Measurements from ENCODE around the gene ZNF880.
"Not testable (repeated sequence)": the region's sequence is repeated elsewhere in the genome, so short reads cannot be mapped to it uniquely, and the experiment has no call there.

The ZNF880 gene

GRCh38 chr19:52369559-52370340 is at the start of gene ZNF880:
Gene ZNF880, plus strand, starts transcription at chr19:52369923. Its CDS starts 43 bp downstream, at chr19:52369966.
- peak; percentile 94 for DNase-seq

- no peak for DNase-seq
Observed at GRCh38 chr19:52322429-52322828, 47.3 kb upstream of the ZNF880 start.

GRCh38 chr19:52331757-52332156 is 38.0 kb upstream of the ZNF880 start:
- no peak for DNase-seq

GRCh38 chr19:52335768-52336116 is 34.0 kb upstream of the ZNF880 start:
- DNase-seq, result no peak

GRCh38 chr19:52336117-52336790 is 33.5 kb upstream of the ZNF880 start, which contains the start of gene ZNF610:
Gene ZNF610, plus strand, starts transcription at chr19:52336243. Its CDS starts 12,930 bp downstream, at chr19:52349173.
- DNase-seq, result peak; percentile 94

GRCh38 chr19:52336791-52337381 is 32.8 kb upstream of the ZNF880 start:
- DNase-seq, result no peak

- DNase-seq, result not testable (repeated sequence)
Observed at GRCh38 chr19:52339022-52339421, 30.7 kb upstream of the ZNF880 start.

GRCh38 chr19:52343548-52343947 is 26.2 kb upstream of the ZNF880 start:
- DNase-seq, result peak; percentile 53

- DNase-seq, result no peak
Observed at GRCh38 chr19:52345162-52345561, 24.6 kb upstream of the ZNF880 start.

GRCh38 chr19:52351512-52351911 is 18.2 kb upstream of the ZNF880 start:
- DNase-seq, result no peak

GRCh38 chr19:52366414-52366824 is 3.3 kb upstream of the ZNF880 start:
- no peak for DNase-seq

GRCh38 chr19:52370341-52370710 is 603 bp downstream of the ZNF880 start:
- no peak for DNase-seq

- no peak for DNase-seq
Observed at GRCh38 chr19:52391135-52391534, 21.4 kb downstream of the ZNF880 start.

- DNase-seq, result peak; percentile 95
Observed at GRCh38 chr19:52397310-52398080, 27.8 kb downstream of the ZNF880 start, which contains the start of gene ZNF528. Gene ZNF528, plus strand, starts transcription at chr19:52397849. Its CDS starts 4,165 bp downstream, at chr19:52402014.

- no peak for DNase-seq
Observed at GRCh38 chr19:52398081-52398441, 28.3 kb downstream of the ZNF880 start.

- no peak for DNase-seq
Observed at GRCh38 chr19:52410276-52410675, 40.6 kb downstream of the ZNF880 start.

GRCh38 chr19:52415711-52416110 is 46.0 kb downstream of the ZNF880 start:
- DNase-seq, result no peak

- DNase-seq, result no peak
Observed at GRCh38 chr19:52428937-52429336, 59.2 kb downstream of the ZNF880 start, which contains the start of gene ZNF534. Gene ZNF534, plus strand, starts transcription at chr19:52429148. Its CDS starts 2,327 bp downstream, at chr19:52431475.

Measured in activated CD4-positive, CD25-positive, alpha-beta regulatory T cell treated with anti-CD3 and anti-CD28 coated beads, Interleukin-2, amount 50 U/mL, for 72 hours (primary cell).